Islet of Langerhans (tissue), 1 donor: ENCODE data around the gene SECTM1.

ENCODE experiments used
- FAIRE-seq: peaks from one replicate; lab custom pipeline; 2011; peaks lifted over from hg19 to GRCh38; lab: Jason Lieb, UNC

The SECTM1 gene

GRCh38 chr17:82314727-82315605 lies 18.6 kb downstream of the SECTM1 start:
- FAIRE-seq: no peak

- FAIRE-seq: no peak
Measured at GRCh38 chr17:82314012-82314726, 19.4 kb downstream of the SECTM1 start.

GRCh38 chr17:82313195-82314011 lies 20.2 kb downstream of the SECTM1 start:
- FAIRE-seq: no peak

- no peak for FAIRE-seq
Measured at GRCh38 chr17:82311971-82312370, 21.6 kb downstream of the SECTM1 start.

- FAIRE-seq: no peak
Measured at GRCh38 chr17:82310877-82311276, 22.7 kb downstream of the SECTM1 start.

GRCh38 chr17:82309656-82310570 lies 23.7 kb downstream of the SECTM1 start:
- no peak for FAIRE-seq

GRCh38 chr17:82305727-82306300 lies 27.8 kb downstream of the SECTM1 start:
- FAIRE-seq: no peak

GRCh38 chr17:82304826-82305726 lies 28.5 kb downstream of the SECTM1 start:
- no peak for FAIRE-seq

GRCh38 chr17:82303944-82304808 lies 29.4 kb downstream of the SECTM1 start:
- no peak for FAIRE-seq

- no peak for FAIRE-seq
Measured at GRCh38 chr17:82302991-82303943, 30.3 kb downstream of the SECTM1 start.

- FAIRE-seq: no peak
Measured at GRCh38 chr17:82302568-82302963, 31.0 kb downstream of the SECTM1 start.

GRCh38 chr17:82301916-82302567 lies 31.5 kb downstream of the SECTM1 start:
- FAIRE-seq: no peak

GRCh38 chr17:82301300-82301915 lies 32.2 kb downstream of the SECTM1 start:
- no peak for FAIRE-seq

GRCh38 chr17:82300707-82301270 lies 32.8 kb downstream of the SECTM1 start:
- FAIRE-seq: no peak

GRCh38 chr17:82300228-82300627 lies 33.3 kb downstream of the SECTM1 start:
- FAIRE-seq: no peak

GRCh38 chr17:82299452-82299851 lies 34.1 kb downstream of the SECTM1 start:
- FAIRE-seq: no peak
